Measurements from ENCODE around the gene ARHGEF33.
A peak's percentile ranks its signal among the peaks of the same experiment; 100 is the strongest.

The ARHGEF33 gene

DNA sequence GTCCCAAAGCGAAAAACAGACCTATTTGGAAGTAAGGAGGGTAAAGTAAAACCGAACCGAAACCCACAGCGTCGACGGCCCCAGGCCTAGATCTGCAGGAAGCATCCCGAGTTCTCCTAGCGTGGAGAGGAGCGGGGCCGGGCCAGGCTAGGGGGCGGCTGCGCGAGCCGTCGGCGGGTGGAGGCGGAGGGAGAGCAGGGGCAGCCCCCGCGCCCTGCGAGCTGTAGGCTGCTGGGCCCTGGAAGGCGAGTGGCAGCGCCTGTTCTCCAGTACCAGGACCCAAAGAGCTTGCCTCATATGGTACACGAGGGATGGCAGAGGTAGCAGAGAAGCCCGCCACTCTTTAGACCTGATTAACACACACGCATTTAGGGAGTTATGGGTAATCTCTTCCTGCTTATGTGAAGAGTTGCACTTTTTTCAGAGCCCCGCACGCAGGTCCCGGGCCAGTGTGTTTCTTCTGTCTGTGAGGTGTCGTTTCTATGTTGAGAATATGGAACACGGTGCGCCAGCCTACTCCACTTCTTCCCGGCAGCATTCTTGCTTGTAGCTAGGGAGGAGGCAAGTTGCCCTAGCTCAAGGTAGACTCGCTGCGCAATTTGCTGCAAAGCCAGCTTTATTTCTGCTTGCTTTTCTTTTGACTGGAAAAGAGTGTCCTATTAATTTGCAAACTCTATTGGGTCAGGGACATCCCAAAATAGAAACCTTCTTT, 71.1 kb downstream of the ARHGEF33 start:
- no peak for FAIRE-seq

DNA sequence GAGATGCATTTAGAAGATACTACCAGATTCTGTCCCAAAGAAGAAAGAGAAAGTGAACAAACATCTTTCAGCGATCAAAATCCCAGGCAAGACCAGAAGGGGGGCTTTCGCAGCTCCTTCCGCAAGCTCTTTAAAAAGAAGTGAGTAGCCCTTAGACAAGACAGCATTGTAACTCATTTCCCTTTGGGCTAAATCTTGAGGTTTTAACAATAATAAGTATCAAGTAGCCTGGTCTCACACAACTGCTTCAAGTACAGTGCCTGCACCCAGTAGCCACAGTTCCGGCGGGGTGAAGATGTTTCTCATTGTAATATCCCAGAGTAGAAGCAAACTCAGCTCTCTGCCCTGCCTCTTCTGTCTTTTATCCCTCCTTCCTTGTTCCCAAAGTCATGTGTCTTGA, 76.3 kb downstream of the ARHGEF33 start:
- no peak for FAIRE-seq

DNA sequence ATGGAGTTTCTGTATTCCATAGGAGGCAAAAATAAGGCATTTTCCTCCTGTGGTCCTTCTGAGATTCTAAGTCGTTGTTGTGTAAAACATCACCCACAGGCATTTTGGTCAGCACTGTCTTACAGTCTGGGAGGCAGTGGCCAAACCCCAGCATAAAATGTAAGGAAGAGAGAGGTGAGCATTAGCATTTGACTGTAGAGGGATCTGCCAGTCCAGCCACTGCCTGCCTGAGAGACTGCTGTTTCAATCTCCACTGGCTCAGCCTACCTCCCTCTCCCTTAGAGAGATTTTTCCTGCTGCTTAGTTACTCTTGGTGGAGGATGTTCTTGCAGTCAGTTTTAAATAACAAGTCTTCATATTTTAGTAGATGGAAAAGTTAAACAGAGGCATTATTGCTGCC, 77.0 kb downstream of the ARHGEF33 start:
- no peak for FAIRE-seq

DNA sequence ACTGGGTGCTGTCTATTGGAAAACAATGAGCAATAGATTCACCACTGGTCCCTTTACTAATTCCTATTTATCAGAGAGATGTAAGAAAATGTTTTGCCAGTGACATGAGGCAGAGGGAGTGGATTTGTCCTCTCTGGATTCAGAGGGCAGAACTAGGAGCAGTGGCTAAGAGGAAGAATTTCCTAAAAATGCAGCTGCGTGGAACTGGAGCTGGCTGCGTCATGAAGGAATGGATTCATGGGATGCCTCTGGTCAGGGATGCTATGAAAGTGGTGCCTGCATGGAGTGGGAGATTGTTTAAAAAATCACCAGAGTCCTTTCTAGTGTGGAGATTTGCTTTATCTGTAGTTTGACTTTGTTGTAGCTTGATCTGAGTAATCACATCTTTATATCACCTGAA, 78.3 kb downstream of the ARHGEF33 start:
- no peak for FAIRE-seq

DNA sequence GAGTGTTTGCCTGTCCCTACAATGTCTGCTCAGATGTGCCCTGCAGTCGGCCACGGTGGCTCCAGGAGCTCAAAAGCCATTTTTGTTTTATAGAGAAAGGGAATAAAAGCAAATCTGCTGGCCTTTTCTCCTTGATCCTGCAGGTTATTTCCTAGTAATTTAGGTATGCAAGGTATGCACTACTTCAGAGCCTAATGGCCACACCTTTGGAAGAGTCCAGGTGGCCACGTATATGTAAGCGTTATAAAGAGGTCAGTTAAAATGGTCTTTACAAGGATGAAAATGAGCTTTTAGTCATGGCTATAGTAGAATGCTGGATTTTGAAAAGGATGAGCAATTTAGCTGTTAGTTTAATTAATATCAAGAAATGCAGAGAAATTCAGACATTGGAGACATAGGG, 81.7 kb downstream of the ARHGEF33 start:
- no peak for FAIRE-seq

DNA sequence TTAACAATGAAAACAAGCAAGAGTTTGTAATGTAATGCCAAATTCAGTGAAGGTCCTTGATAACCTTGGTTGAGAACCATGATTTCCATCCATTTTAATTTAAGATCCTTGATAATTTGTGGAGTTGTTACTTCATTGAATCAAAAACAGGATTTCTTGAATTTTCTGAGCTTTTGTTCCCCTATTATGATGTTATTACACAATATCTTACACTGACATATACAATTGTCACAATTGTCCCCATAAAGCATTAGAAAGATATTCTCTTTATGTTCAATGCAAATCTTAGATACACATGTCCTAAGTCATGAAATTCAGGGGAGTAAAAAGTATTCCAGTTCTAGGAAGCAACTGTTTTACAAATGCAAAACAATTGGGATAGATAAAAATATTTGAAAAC, 83.6 kb downstream of the ARHGEF33 start:
- FAIRE-seq, result no peak

DNA sequence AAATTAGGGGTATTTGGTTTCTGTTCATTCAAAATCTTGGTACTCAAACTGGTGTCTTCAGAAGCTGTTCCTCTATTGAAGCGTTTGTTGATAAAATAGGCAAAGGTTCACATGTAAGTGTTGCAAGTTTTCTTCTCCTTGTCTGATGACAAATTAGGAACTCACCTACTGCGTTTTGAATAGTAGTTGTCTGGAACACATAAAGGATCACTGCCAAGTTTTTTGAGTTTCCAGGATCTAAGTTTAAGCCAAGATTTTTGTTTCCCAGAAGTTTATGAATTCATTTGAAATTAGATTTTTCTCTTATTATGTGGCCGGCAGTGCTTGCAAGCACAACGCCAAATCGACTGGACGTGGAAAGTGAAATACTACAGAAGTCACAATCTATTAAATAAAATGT, 85.4 kb downstream of the ARHGEF33 start:
- no peak for FAIRE-seq

DNA sequence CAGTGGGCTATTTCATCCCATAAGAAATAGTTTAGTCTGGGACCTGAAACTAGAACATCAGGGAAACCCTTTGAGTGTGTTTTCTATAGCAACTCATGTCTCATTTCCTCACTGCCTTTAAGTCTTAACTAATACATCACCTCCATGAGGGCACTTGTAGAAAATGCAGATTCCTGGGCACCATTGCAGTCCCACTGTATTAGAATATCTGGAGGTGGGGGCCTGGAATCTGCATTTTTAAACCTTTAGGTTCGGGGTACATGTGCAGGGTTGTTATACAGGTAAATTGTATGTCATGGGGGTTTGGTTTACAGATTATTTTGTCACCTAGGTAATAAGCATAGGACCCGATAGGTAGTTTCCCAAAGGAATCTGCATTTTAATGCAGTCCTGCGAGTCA, 87.4 kb downstream of the ARHGEF33 start:
- no peak for FAIRE-seq

DNA sequence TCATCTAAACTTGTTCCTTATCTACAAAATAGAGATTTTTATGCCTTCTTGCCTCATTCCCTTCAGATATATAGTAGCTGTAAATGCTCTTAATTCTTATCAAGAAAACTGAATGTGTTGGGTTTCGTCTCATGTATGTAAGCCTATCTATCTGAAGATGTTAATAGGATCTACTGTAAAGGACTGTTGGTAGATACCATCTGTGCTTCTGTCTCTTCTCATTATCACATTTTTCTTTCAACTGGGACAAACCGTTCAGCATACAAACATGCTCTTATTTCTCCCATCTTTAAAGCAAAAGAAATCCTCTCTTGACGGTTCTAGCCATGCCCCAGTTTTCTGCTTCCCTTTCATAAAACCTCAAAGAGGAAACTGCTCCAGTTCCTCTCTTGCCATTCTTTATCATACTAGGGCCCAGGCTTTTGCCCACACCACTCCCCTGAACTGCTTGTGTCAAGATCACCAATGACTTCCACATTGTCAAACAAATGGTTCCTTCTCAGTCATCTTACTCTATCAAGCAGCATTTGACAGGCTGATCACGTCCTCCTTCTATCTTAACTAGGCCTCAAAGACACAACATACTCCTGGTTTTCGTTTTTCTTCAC, 88.7 kb downstream of the ARHGEF33 start:
- no peak for FAIRE-seq

DNA sequence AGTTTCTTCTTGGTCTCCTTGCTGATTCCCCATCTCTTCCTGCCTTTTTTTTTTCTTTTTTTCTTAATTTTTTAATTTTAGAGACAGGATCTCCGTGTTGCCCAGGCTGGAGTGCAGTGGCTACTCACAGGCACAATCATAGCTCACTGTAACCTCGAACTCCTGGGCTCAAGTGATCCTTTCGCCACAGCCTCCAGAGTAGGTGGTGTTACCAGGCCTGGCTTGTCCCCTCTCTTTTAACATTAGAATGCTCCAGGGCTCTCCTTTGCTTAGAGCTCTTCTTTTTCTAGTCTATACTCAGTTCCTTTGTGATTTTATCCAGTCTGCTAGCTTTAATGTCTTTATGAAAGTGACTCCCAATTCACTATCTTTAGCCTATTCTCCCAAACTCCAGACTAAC, 89.2 kb downstream of the ARHGEF33 start:
- FAIRE-seq, result no peak

DNA sequence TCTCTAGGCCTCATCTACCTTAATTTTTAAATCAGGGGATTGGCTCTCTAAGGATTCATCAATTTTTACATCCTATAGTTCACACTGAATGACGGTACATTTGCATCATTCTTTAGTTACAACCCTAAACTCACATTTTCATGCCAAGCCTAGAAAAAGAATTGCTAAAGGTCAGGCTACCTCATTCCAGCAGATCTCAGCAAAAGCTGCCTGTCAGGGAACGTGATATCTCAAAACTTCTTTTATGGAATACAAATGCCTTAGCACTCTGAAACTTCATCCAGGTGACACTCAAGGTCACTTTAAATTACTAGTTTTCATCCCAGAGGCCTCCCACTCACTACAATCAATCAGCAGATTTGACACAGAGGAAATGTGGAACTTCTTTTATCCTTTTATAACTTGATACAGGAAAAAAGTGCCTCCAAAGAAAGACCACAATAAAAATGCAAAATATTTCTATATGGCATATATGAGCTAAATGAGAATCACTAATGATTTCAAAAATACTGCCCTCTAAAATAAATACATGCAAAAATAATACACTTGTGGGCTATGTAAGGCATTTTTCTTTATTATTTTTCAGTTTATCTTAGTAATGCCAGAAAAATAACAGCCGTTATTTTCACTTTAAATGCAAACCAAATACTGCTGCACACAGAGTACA, 91.5 kb downstream of the ARHGEF33 start:
- FAIRE-seq, result no peak

DNA sequence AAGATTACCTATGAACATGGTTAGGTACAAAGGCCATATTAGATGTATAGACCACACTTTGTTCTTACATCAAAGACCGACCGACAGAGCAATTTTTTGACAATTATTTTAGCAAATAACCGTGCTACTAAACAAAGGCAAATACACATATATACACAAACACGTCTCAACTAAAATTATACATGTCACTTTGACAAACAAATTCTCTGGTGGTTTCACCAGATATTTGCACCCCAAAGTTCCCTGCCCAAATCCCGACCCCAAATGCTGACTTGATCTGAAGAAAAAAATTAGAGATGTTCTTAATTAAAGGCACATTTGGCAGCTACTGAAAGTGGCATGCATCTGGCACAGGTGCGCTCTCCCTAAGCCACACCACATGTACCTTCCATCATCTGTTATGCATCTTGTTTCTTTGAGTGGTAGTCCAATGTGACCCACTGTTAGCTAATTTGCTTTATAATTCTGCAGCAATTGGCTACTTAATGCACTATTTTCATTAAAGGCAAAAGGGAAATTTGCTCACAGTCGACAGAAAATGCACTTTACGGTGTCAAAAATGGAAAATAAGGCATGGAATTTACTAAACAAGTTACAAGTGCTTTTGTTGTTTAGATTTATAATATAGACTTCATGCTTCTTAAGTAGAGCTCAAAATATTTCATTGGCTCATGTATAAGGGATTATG, 92.1 kb downstream of the ARHGEF33 start:
- FAIRE-seq, result no peak

DNA sequence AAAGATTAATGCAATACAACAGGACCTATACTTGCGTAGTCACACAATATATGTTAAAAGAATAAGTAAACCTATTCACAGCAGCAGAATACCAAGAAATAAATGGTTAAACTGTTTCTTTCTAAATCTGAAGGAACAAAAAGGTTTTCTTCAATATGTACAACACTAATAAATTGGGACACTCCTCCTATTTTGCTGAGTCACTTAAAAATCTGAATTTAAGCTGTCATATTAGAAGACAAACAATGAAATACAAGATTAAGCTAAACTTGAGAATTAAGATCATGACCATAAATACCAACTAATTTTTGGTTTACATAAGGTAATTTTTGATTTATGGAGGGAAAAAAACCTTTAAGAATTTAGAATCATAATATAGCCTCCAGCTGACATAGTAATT, 92.8 kb downstream of the ARHGEF33 start:
- FAIRE-seq, result no peak

DNA sequence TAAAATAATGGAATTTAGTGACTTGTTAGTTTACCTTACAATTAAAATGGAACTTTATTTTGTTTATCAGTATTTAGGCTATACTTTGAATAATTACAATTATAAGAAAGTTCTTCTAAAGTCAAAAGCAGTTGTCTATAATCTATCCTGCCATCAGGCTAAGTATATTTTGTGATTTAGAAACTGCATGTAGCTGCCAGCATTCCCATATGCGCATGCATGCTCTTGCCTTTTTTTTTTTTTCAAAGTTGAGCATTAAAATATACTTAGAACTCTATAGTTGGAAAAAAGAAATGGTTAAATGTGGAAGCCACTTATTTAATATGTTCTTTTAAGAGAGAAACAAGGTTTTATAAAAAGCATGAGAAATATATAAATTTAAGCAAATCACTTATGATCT, 99.0 kb downstream of the ARHGEF33 start:
- FAIRE-seq, result no peak

DNA sequence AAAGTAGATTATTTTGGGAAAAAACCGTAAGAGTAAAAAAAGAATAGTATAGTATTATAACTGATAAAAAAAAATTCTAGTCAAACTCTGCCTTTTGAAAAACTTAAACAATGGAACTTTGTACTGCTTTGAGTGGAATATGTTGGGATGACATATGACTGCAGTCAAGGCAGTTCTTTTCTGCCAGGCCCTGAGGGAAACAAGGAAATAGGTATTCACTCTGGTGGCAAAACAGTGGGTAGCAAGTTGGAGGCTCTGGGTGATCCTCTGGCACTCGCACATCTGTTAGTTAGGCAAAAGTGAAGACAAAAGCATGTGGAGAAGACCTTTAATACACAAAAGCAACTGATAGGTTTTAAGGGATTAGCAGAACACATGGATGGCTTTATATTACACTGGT, 102.2 kb downstream of the ARHGEF33 start:
- no peak for FAIRE-seq

DNA sequence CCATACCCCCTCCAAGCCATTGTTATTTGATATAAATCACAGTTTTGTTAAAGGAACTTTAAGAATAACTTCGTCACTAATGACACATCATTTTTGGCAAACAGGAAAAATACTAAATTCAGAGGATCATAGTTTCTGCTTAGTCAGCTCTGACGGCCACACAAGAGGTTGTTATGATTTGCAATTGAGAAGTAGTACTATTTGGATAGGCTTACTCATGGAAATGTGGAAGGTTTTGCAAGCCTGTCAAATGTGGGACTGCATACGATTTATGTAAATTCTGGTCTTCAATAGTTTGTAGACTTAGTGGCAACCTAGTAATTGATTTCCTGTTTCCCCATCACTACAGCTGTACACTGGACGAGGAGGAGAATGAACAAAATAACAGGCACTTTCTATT, 108.1 kb downstream of the ARHGEF33 start:
- no peak for FAIRE-seq

DNA sequence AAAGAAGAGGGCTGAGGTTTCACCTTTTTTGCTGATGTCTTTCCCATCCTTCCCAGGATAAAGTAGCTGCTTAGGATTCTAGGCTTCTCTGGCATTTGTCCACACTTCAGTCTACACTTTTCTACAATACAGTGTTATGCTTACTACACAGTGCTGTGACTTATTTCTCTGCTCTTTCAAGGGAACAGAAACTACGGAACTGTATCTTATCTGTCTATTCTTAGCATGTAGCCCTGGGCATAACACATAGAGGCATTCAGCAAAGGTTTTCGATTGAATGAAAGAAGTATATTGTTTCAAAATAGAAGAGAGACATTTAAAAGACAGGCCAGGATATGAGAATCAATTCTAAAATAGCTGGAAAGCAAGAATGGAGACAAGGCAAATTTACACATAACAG, 110.9 kb downstream of the ARHGEF33 start:
- FAIRE-seq, result no peak

DNA sequence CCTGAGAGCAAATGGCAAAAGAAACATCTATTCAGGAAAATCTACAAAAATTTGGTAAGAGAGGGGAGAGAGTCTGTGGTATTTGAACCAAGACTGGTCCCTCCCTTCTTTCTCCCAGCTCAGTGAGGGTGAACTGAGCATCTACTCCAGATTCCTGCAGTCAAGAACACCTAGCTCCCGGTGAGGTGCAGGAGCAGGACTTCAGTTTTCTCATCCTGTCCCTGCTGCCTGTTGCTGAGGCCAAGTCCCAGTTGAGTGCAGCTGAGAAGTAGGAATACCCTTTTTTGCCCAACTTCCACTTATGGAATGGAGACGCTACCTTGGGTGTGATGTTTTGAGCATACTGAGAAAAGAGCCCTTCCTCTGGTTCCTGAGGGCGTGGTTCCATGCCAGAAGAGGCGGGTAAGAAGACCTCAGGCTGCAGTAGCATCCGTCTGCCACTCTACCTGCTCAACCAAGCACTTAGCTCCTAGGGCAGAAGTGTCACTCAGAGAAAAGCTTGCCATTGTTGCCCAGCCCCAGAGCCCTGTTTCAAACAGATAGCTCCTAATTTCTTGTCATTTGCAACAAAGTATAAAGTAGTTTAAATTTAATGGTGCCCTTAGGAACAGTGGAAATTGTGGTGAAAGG, 118.3 kb downstream of the ARHGEF33 start:
- FAIRE-seq, result no peak

DNA sequence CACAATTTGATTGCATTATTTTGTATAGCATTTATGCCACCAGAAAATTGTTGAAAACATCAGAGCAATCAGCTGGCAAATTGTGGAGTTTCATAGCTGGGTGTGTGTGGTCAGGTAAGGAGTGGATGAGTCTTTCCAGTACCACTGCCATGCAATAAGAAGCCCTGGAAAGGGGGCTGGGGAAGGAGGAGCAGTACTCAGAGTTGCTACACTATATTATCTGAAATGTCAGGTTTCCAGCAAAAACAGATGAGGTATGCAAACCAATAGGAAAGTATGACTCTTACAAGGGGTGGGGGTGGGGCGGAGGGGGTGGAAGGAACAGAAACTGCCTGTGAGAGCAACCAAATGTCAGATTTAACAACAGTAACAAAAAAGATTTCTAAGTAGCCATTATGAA, 119.0 kb downstream of the ARHGEF33 start:
- no peak for FAIRE-seq

DNA sequence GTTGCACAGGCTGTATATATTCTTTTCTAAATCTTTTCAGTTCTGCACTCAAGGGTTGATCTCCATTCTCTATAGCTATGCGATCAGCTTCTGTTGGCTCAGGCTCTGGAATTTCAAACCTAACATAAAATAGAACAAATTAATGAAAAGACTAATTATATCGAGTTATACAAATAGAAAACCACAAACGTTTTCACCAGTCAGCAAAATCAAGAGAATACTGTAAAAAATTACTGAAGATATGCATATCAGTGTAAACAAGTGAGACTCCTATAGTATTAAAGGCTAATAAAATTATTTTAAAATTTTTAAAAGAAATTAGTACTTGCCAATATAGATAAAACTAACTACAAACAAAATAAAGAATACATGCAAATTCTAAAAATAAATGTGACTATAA, 124.2 kb downstream of the ARHGEF33 start:
- peak; percentile 31 for FAIRE-seq

DNA sequence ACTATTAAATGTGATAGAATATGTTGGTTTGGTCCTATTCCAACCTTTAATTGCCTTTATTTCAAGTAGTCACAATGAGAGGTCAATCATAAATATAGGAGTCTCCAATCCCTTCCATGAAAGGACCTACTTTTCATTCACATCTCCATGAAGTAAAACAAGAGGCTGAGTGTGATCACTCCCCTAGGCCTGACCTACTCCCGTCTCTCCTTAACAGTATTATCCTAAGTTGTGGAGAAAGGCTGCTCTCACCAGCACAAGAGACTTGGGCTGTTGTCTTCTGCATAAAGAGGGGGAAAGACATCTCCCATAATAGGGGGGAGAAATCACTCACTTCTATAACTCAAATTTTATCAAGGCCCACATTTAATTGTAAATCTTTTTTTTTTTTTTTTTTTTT, 125.7 kb downstream of the ARHGEF33 start:
- FAIRE-seq, result no peak

DNA sequence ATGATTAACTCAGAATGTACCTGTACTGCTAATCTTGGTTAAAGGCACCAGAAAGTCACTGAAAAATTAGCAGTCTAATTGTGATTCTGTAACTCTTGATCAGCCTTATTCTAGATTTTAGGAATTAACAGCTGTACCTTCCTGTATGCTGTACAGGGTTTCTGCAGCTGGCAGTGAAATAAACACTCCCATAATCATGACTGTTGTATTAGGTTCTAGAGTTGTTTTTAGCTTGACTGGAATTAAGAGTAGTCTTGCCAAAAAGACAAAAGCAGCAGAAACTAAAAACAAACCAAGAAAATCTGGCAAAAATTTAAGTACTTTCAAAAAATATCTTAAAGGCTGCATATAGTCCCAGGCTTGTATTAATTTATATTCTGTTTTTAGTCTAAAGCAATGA, 127.7 kb downstream of the ARHGEF33 start:
- peak; percentile 49 for FAIRE-seq

DNA sequence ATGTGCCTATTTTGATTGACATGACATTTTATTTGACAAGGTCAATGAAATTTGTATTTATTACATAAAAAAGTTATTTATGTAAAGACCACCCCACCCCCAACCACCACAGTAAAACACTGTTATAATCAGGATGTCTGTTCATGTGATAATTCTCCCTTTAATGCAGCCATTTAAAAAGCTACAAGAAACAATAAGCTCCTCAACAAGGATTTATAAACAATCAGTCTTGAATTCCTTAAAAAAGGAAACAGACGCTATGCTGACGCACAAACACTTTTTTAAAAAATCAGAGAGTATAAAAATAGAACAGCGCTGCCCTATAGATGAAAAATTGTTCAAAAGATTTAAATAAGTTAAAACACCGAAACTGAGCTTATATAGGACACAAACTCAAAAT, 129.0 kb downstream of the ARHGEF33 start:
- no peak for FAIRE-seq
